Parathyroid adenoma (tissue), 2 donors: ENCODE measurements around the gene CEBPZOS.

Experiments used
- H2AFZ ChIP-seq: fragments of 300-600 bp; sonication (generic); one replicate; pipeline ENCODE4 v1.7.0; 2017; ENCODE audit warnings: antibody characterized with exemption, mild to moderate bottlenecking
- H3K27ac ChIP-seq: fragments of 300-600 bp; sonication (generic); one replicate; pipeline ENCODE4 v1.7.0; 2017
- H3K27me3 ChIP-seq: fragments of 300-600 bp; sonication (generic); one replicate; pipeline ENCODE4 v1.7.0; 2017; ENCODE audit warnings: low read length; ENCODE audit not compliant: control insufficient read depth, insufficient read depth
- H3K36me3 ChIP-seq: fragments of 300-600 bp; sonication (generic); one replicate; pipeline ENCODE4 v1.7.0; 2017; ENCODE audit warnings: low read length; ENCODE audit not compliant: control insufficient read depth, insufficient read depth
- H3K4me1 ChIP-seq: fragments of 300-600 bp; sonication (generic); one replicate; pipeline ENCODE4 v1.7.0; 2017; ENCODE audit warnings: control low read depth
- H3K4me2 ChIP-seq: fragments of 300-600 bp; sonication (generic); one replicate; pipeline ENCODE4 v1.7.0; 2017; ENCODE audit warnings: low read length
- H3K4me3 ChIP-seq: fragments of 300-600 bp; sonication (generic); one replicate; pipeline ENCODE4 v1.7.0; 2017; ENCODE audit warnings: low read depth, low read length
- H3K79me2 ChIP-seq: fragments of 300-600 bp; sonication (generic); one replicate; pipeline ENCODE4 v1.7.0; 2017; ENCODE audit warnings: control low read depth
- H3K9ac ChIP-seq: fragments of 300-600 bp; sonication (generic); one replicate; pipeline ENCODE4 v1.7.0; 2017; ENCODE audit warnings: mild to moderate bottlenecking
- H3K9me3 ChIP-seq: fragments of 300-600 bp; sonication (generic); one replicate; pipeline ENCODE4 v1.7.0; 2017; ENCODE audit warnings: low read length; ENCODE audit not compliant: control insufficient read depth
- TF ChIP-seq, protein P1 (sequence below): fragments of 300-600 bp; sonication (generic); IDR thresholded peaks from one replicate; pipeline ENCODE4 v1.7.0; 2017; ENCODE audit warnings: antibody characterized with exemption, mild to moderate bottlenecking
- donor health status: primary hyperparathyroidism.

The CEBPZOS gene

DNA sequence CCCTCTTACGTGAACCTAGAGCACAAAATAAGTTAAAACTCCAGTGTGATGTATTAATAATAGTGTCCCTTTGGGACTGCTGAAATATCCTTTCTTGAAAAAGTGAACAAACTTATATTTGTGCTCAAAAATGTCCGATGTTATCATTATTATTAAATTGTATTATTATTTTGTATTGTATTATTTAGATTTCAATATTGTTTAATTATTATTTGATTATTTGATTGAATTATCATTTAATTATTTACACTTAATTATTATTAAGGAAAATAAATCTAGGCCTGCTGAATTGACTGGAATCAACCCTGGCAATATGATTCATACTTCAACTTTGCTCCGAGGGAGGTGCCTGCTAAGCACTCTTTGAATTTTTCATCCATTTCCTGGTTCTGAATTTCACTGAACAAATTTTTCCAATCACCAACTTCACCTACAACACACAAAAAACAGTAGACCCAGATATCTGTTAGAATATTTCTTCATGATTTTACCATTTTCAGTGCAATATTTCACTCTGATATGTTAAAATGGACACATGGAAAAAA, 28.6 kb upstream of the CEBPZOS start:
- no peaks in the 10 kb centered on the region for H3K79me2 ChIP-seq
- H3K9ac ChIP-seq: no peak overlapping the region
- no peaks in the 10 kb centered on the region for H3K27me3 ChIP-seq
- peak overlapping the region; percentile 50 for H2AFZ ChIP-seq
- no peaks in the 10 kb centered on the region for H3K9me3 ChIP-seq
- H3K36me3 ChIP-seq: no peaks in the 10 kb centered on the region
- no peaks in the 10 kb centered on the region for H3K4me1 ChIP-seq
- H3K4me2 ChIP-seq: no peak overlapping the region
- no peak overlapping the region for H3K4me3 ChIP-seq
- no peak overlapping the region for H3K27ac ChIP-seq
- TF ChIP-seq, protein P1, sequence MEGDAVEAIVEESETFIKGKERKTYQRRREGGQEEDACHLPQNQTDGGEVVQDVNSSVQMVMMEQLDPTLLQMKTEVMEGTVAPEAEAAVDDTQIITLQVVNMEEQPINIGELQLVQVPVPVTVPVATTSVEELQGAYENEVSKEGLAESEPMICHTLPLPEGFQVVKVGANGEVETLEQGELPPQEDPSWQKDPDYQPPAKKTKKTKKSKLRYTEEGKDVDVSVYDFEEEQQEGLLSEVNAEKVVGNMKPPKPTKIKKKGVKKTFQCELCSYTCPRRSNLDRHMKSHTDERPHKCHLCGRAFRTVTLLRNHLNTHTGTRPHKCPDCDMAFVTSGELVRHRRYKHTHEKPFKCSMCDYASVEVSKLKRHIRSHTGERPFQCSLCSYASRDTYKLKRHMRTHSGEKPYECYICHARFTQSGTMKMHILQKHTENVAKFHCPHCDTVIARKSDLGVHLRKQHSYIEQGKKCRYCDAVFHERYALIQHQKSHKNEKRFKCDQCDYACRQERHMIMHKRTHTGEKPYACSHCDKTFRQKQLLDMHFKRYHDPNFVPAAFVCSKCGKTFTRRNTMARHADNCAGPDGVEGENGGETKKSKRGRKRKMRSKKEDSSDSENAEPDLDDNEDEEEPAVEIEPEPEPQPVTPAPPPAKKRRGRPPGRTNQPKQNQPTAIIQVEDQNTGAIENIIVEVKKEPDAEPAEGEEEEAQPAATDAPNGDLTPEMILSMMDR: no peak

DNA sequence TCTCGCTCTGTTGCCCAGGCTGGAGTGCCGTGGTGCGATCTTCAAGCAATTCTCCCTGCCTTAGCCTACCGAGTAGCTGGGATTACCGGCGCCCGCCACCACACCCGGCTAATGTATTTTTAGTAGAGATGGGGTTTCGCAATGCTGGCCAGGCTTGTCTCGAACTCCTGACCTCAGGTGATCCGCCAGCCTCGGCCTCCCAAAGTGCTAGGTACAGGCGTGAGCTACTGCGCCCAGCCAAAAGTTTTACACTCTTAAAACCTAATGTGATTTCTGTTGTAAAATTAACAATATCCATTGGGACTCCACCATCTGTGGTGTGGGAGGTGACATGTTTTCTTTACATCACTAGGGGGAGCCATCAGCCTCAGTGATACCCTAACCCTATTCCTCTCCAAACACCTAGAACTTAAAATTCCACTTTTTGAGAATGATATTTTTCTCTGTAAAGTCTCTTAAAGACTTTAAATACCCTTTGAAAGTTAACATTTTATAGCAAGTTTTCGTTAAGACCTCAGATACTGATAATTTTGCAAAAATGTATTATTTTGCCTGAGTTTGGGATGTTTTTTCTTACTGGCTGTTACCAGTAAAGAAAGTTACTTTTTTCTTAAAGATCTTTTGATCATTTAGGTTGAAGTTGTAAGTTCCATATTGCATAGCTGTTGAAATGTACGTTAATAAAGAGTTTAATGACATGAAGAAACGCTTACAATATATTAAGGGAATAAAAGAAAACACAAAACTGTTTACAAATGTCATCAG, 27.9 kb upstream of the CEBPZOS start:
- Histone ChIP-seq H3K4me3 (no peak overlapping the region), H3K4me2 (no peak overlapping the region), H3K36me3 (no peaks in the 10 kb centered on the region), H3K79me2 (no peaks in the 10 kb centered on the region), H2AFZ (peak overlapping the region; percentile 50), H3K4me1 (no peaks in the 10 kb centered on the region), H3K27me3 (no peaks in the 10 kb centered on the region), H3K27ac (no peak overlapping the region), H3K9ac (no peak overlapping the region), H3K9me3 (no peaks in the 10 kb centered on the region)
- TF ChIP-seq, protein P1: peak; percentile 63

GRCh38 chr2:37171624-37171950, 24.7 kb upstream of the CEBPZOS start:
- no peaks in the 10 kb centered on the region for H3K9me3 ChIP-seq
- no peaks in the 10 kb centered on the region for H3K27me3 ChIP-seq
- H3K4me2 ChIP-seq: no peak overlapping the region
- H3K4me1 ChIP-seq: no peaks in the 10 kb centered on the region
- TF ChIP-seq, protein P1: no peak
- H3K36me3 ChIP-seq: no peaks in the 10 kb centered on the region
- no peak overlapping the region for H3K9ac ChIP-seq
- no peak overlapping the region for H3K27ac ChIP-seq
- no peak overlapping the region for H3K4me3 ChIP-seq
- no peaks in the 10 kb centered on the region for H3K79me2 ChIP-seq
- no peak overlapping the region for H2AFZ ChIP-seq

- no peak overlapping the region for H3K4me2 ChIP-seq
- no peaks in the 10 kb centered on the region for H3K27me3 ChIP-seq
- no peaks in the 10 kb centered on the region for H3K4me1 ChIP-seq
- no peak overlapping the region for H2AFZ ChIP-seq
- H3K27ac ChIP-seq: no peak overlapping the region
- no peak overlapping the region for H3K4me3 ChIP-seq
- H3K9ac ChIP-seq: no peak overlapping the region
- TF ChIP-seq, protein P1: no peak
- H3K36me3 ChIP-seq: no peaks in the 10 kb centered on the region
- H3K79me2 ChIP-seq: no peaks in the 10 kb centered on the region
- no peaks in the 10 kb centered on the region for H3K9me3 ChIP-seq
Measured at GRCh38 chr2:37173741-37174140, 22.6 kb upstream of the CEBPZOS start.
